Activated CD8-positive, alpha-beta memory T cell treated with anti-CD3 and anti-CD28 coated beads, Interleukin-2, amount 10 ng/mL, durations not matched to agents 7 days and 5 days (primary cell): ENCODE data around the gene TRERF1. TPM values are rescaled to one million over a fixed set of nuclear protein-coding genes. Genes with fewer than 3 reads are reported as not detected.

Experiments used
- ATAC-seq: fragments of 150-1000 bp; cut with Tn5 transposase; one replicate; pipeline ENCODE4 v1.10.0; 2021; ENCODE audit warnings: moderate library complexity
- CTCF ChIA-PET: fragments of 350-600 bp; sonication (Branson Sonifier 250); formaldehyde crosslinking; loops from one replicate; lab custom pipeline; 2021; ENCODE audit warnings: antibody characterized with exemption; lab: Charles Lee
- DNase-seq: peaks from one replicate; pipeline ENCODE4 v3.0.0-alpha.2; 2020
- H3K27ac Mint-ChIP-seq: one replicate; pipeline ENCODE4 v1.8.0; 2021; ENCODE audit warnings: mild to moderate bottlenecking, mixed read lengths
- H3K27me3 Mint-ChIP-seq: one replicate; pipeline ENCODE4 v1.8.0; 2021; ENCODE audit warnings: mixed read lengths
- H3K36me3 Mint-ChIP-seq: one replicate; pipeline ENCODE4 v1.8.0; 2021; ENCODE audit warnings: mild to moderate bottlenecking, mixed read lengths
- H3K4me1 Mint-ChIP-seq: one replicate; pipeline ENCODE4 v1.8.0; 2021; ENCODE audit warnings: mixed read lengths
- H3K4me3 Mint-ChIP-seq: one replicate; pipeline ENCODE4 v1.8.0; 2021; ENCODE audit warnings: mild to moderate bottlenecking, moderate library complexity, mixed read lengths
- H3K9me3 Mint-ChIP-seq: one replicate; pipeline ENCODE4 v1.8.0; 2022; ENCODE audit warnings: low read depth, mixed read lengths
- total RNA-seq, 2 experiments: library from RNA; stranded (reverse); gene quantifications; one replicate each; pipeline ENCODE4 v1.2.3, GENCODE V29; 2021

The TRERF1 gene
- total RNA-seq, 2 experiments from 2014 or later = 16.2 to 36.0 TPM

GRCh38 chr6:42460883-42461282 lies 9.2 kb upstream of the TRERF1 start:
- CTCF ChIA-PET = interaction anchor here (0.9 to 2.2 kb wide), 2 partner anchors 58 to 71 kb away, joined by 3 to 6 read pairs; no protein-coding TSS in a partner anchor
- H3K27ac Mint-ChIP-seq = no peak overlapping the region
- peaks cover 2% of the 10 kb centered on the region for H3K27me3 Mint-ChIP-seq
- peaks cover 2% of the 10 kb centered on the region for H3K4me1 Mint-ChIP-seq
- no peak for ATAC-seq
- no peaks in the 10 kb centered on the region for H3K36me3 Mint-ChIP-seq
- no peak for DNase-seq
- H3K4me3 Mint-ChIP-seq = no peak overlapping the region
- no peaks in the 10 kb centered on the region for H3K9me3 Mint-ChIP-seq

- no peaks in the 10 kb centered on the region for H3K36me3 Mint-ChIP-seq
- CTCF ChIA-PET = interaction anchor here (1.6 to 2.2 kb wide), 2 partner anchors 72 to 87 kb away, joined by 5 to 6 read pairs; no protein-coding TSS in a partner anchor
These were observed 8.2 kb upstream of the TRERF1 start for GRCh38 chr6:42459888-42460287.

GRCh38 chr6:42454428-42454791 lies 2.7 kb upstream of the TRERF1 start:
- Mint-ChIP-seq H3K4me3 (peak overlapping the region; percentile 97), H3K27ac (no peak overlapping the region), H3K36me3 (peaks cover 1% of the 10 kb centered on the region), H3K27me3 (peaks cover 6% of the 10 kb centered on the region), H3K4me1 (peaks cover 17% of the 10 kb centered on the region), H3K9me3 (no peaks in the 10 kb centered on the region)
- CTCF ChIA-PET = interaction anchor here (1.4 to 2.6 kb wide), 2 partner anchors 91 to 193 kb away, joined by 3 to 7 read pairs; no protein-coding TSS in a partner anchor
- no peak for DNase-seq
- no peak for ATAC-seq

More at GRCh38 chr6:42459888-42460287, 8.2 kb upstream of the TRERF1 start:
- DNase-seq (no peak), ATAC-seq (no peak)
- H3K9me3 Mint-ChIP-seq = no peaks in the 10 kb centered on the region
- H3K4me1 Mint-ChIP-seq = no peaks in the 10 kb centered on the region
- H3K4me3 Mint-ChIP-seq = no peak overlapping the region
- no peak overlapping the region for H3K27ac Mint-ChIP-seq
- peaks cover 2% of the 10 kb centered on the region for H3K27me3 Mint-ChIP-seq

GRCh38 chr6:42453654-42454427 lies 2.1 kb upstream of the TRERF1 start:
- Mint-ChIP-seq H3K9me3 (no peaks in the 10 kb centered on the region), H3K4me1 (peaks cover 23% of the 10 kb centered on the region), H3K27ac (peak overlapping the region; percentile 26), H3K27me3 (peaks cover 6% of the 10 kb centered on the region), H3K4me3 (peak overlapping the region; percentile 97), H3K36me3 (peaks cover 6% of the 10 kb centered on the region)
- ATAC-seq (no peak), DNase-seq (no peak)
- CTCF ChIA-PET = interaction anchor here (0.8 to 2.8 kb wide), 6 partner anchors 51 to 193 kb away, joined by 3 to 12 read pairs (median 5); no protein-coding TSS in a partner anchor

- DNase-seq (peak; percentile 87), ATAC-seq (peak; percentile 75)
- CTCF ChIA-PET = interaction anchor here (0.8 to 2.8 kb wide), 9 partner anchors 52 to 448 kb away, joined by 3 to 12 read pairs (median 4); no protein-coding TSS in a partner anchor
- H3K27me3 Mint-ChIP-seq = peaks cover 6% of the 10 kb centered on the region
- H3K4me1 Mint-ChIP-seq = peaks cover 30% of the 10 kb centered on the region
- peak overlapping the region; percentile 97 for H3K4me3 Mint-ChIP-seq
- H3K27ac Mint-ChIP-seq = no peak overlapping the region
- H3K9me3 Mint-ChIP-seq = no peaks in the 10 kb centered on the region
- peaks cover 13% of the 10 kb centered on the region for H3K36me3 Mint-ChIP-seq
These were observed 1.4 kb upstream of the TRERF1 start for GRCh38 chr6:42453031-42453653.

GRCh38 chr6:42452171-42453030 lies 675 bp upstream of the TRERF1 start:
- peak overlapping the region; percentile 97 for H3K4me3 Mint-ChIP-seq
- DNase-seq (peak; percentile 64), ATAC-seq (peak; percentile 52)
- CTCF ChIA-PET = interaction anchor here (0.8 to 2.8 kb wide), 12 partner anchors 29 to 449 kb away, joined by 3 to 12 read pairs (median 4); no protein-coding TSS in a partner anchor
- no peaks in the 10 kb centered on the region for H3K9me3 Mint-ChIP-seq
- peak overlapping the region; percentile 92 for H3K27ac Mint-ChIP-seq
- peaks cover 20% of the 10 kb centered on the region for H3K36me3 Mint-ChIP-seq
- peaks cover 6% of the 10 kb centered on the region for H3K27me3 Mint-ChIP-seq
- H3K4me1 Mint-ChIP-seq = peaks cover 37% of the 10 kb centered on the region

GRCh38 chr6:42450477-42451332 lies 1.0 kb downstream of the TRERF1 start:
- Mint-ChIP-seq H3K4me3 (peak overlapping the region; percentile 97), H3K9me3 (no peaks in the 10 kb centered on the region), H3K36me3 (peaks cover 29% of the 10 kb centered on the region), H3K27me3 (peaks cover 6% of the 10 kb centered on the region), H3K27ac (peak overlapping the region; percentile 92), H3K4me1 (peaks cover 51% of the 10 kb centered on the region)
- DNase-seq = peak; percentile 63
- CTCF ChIA-PET = interaction anchor here (0.9 to 2.6 kb wide), 10 partner anchors 11 to 346 kb away, joined by 3 to 8 read pairs (median 4); no protein-coding TSS in a partner anchor
- ATAC-seq = peak; percentile 7

- peak overlapping the region; percentile 92 for H3K27ac Mint-ChIP-seq
- no peak for DNase-seq
- no peaks in the 10 kb centered on the region for H3K9me3 Mint-ChIP-seq
- CTCF ChIA-PET = interaction anchor here (0.7 to 3.8 kb wide), 11 partner anchors 9 to 346 kb away, joined by 3 to 19 read pairs (median 4); no protein-coding TSS in a partner anchor
- peak overlapping the region; percentile 97 for H3K4me3 Mint-ChIP-seq
- H3K36me3 Mint-ChIP-seq = peaks cover 35% of the 10 kb centered on the region
- H3K4me1 Mint-ChIP-seq = peaks cover 56% of the 10 kb centered on the region
- H3K27me3 Mint-ChIP-seq = peaks cover 6% of the 10 kb centered on the region
- no peak for ATAC-seq
These were observed 1.7 kb downstream of the TRERF1 start for GRCh38 chr6:42449917-42450476.

- Mint-ChIP-seq H3K4me3 (peak overlapping the region; percentile 97), H3K36me3 (peaks cover 39% of the 10 kb centered on the region), H3K27ac (peak overlapping the region; percentile 92), H3K27me3 (peaks cover 3% of the 10 kb centered on the region), H3K4me1 (peaks cover 62% of the 10 kb centered on the region), H3K9me3 (no peaks in the 10 kb centered on the region)
- CTCF ChIA-PET = interaction anchor here (0.7 to 3.8 kb wide), 10 partner anchors 9 to 345 kb away, joined by 3 to 19 read pairs (median 3); no protein-coding TSS in a partner anchor
- no peak for ATAC-seq
- DNase-seq = no peak
These were observed 2.6 kb downstream of the TRERF1 start for GRCh38 chr6:42448927-42449659.

GRCh38 chr6:42448391-42448790 lies 3.3 kb downstream of the TRERF1 start:
- Mint-ChIP-seq H3K36me3 (peaks cover 43% of the 10 kb centered on the region), H3K9me3 (no peaks in the 10 kb centered on the region), H3K4me3 (peak overlapping the region; percentile 97), H3K4me1 (peaks cover 62% of the 10 kb centered on the region), H3K27me3 (no peaks in the 10 kb centered on the region), H3K27ac (peak overlapping the region; percentile 92)
- CTCF ChIA-PET = interaction anchor here (1.3 to 3.8 kb wide), 3 partner anchors 99 to 278 kb away, joined by 3 to 19 read pairs (median 3); no protein-coding TSS in a partner anchor
- no peak for DNase-seq
- no peak for ATAC-seq

- CTCF ChIA-PET = interaction anchor here (1.0 to 3.8 kb wide), 3 partner anchors 19 to 100 kb away, joined by 3 to 19 read pairs (median 3); no protein-coding TSS in a partner anchor
- Mint-ChIP-seq H3K36me3 (peaks cover 43% of the 10 kb centered on the region), H3K4me3 (peak overlapping the region; percentile 13), H3K9me3 (no peaks in the 10 kb centered on the region), H3K27ac (peak overlapping the region; percentile 92), H3K27me3 (no peaks in the 10 kb centered on the region), H3K4me1 (peaks cover 67% of the 10 kb centered on the region)
- no peak for DNase-seq
- no peak for ATAC-seq
These were observed 4.7 kb downstream of the TRERF1 start for GRCh38 chr6:42446996-42447395.
